PFSK-1 (cell line): ENCODE results near the gene AKAP9.

Experiments
- FOXP2 ChIP-seq: optimal IDR thresholded peaks from 2 replicates; pipeline ENCODE3; 2011; ENCODE audit warnings: borderline replicate concordance, control low read depth, inconsistent platforms; ENCODE audit not compliant: insufficient read depth; ENCODE audit errors: extremely low read length, extremely low read depth
- POLR2AphosphoS5 ChIP-seq: IDR thresholded peaks from 2 replicates; pipeline ENCODE4 v1.6.1; 2012; ENCODE audit warnings: low read depth, mild to moderate bottlenecking, control low read depth, low read length, moderate library complexity
- SIN3A ChIP-seq: IDR thresholded peaks from 2 replicates; pipeline ENCODE4 v1.6.1; 2012; ENCODE audit warnings: mild to moderate bottlenecking, low read length, moderate library complexity, borderline replicate concordance; ENCODE audit not compliant: insufficient read depth
- TAF1 ChIP-seq: IDR thresholded peaks from 2 replicates; pipeline ENCODE4 v1.6.1; 2012; ENCODE audit warnings: low read length, control low read depth, borderline replicate concordance; ENCODE audit not compliant: insufficient read depth
- TF ChIP-seq, protein P1 (sequence below), 2 experiments: IDR thresholded peaks; 2 replicates each; pipeline versions ENCODE4 v1.6.1 to v1.8.0; 2011 to 2012; ENCODE audit warnings: low read depth in 2 of 2, low read length in 2 of 2, control low read depth in 1 of 2, inconsistent platforms in 1 of 2, mild to moderate bottlenecking in 1 of 2, moderate library complexity in 1 of 2; ENCODE audit not compliant: insufficient read depth in 1 of 2

AKAP9 gene

DNA sequence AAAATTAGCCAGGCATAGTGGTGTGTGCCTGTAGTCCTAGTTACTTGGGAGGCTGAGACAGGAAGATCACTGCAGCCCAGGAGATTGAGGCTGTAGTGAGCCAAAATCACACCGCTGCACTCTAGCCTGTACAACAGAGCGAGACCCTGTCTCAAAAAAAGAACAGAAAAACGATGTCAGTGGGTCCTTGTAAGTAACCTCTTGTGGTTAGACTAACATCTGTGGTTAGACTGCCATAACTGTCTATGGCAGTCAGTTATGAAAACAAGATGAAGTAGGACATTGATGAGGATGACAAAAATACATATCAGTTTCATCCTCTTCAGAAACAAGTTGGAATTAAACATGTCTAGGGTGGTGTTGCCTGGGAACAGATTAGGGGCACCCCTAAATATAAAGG, 53.3 kb downstream of the AKAP9 start:
- TF ChIP-seq SIN3A (no peak), TAF1 (no peak), POLR2AphosphoS5 (no peak), FOXP2 (no peak)
- TF ChIP-seq, protein P1, sequence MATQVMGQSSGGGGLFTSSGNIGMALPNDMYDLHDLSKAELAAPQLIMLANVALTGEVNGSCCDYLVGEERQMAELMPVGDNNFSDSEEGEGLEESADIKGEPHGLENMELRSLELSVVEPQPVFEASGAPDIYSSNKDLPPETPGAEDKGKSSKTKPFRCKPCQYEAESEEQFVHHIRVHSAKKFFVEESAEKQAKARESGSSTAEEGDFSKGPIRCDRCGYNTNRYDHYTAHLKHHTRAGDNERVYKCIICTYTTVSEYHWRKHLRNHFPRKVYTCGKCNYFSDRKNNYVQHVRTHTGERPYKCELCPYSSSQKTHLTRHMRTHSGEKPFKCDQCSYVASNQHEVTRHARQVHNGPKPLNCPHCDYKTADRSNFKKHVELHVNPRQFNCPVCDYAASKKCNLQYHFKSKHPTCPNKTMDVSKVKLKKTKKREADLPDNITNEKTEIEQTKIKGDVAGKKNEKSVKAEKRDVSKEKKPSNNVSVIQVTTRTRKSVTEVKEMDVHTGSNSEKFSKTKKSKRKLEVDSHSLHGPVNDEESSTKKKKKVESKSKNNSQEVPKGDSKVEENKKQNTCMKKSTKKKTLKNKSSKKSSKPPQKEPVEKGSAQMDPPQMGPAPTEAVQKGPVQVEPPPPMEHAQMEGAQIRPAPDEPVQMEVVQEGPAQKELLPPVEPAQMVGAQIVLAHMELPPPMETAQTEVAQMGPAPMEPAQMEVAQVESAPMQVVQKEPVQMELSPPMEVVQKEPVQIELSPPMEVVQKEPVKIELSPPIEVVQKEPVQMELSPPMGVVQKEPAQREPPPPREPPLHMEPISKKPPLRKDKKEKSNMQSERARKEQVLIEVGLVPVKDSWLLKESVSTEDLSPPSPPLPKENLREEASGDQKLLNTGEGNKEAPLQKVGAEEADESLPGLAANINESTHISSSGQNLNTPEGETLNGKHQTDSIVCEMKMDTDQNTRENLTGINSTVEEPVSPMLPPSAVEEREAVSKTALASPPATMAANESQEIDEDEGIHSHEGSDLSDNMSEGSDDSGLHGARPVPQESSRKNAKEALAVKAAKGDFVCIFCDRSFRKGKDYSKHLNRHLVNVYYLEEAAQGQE (IDR thresholded peaks at IDR 0.05; ENCODE audit: insufficient read depth in 1 of 2, low read depth in 2 of 2, low read length in 2 of 2) = no peak

DNA sequence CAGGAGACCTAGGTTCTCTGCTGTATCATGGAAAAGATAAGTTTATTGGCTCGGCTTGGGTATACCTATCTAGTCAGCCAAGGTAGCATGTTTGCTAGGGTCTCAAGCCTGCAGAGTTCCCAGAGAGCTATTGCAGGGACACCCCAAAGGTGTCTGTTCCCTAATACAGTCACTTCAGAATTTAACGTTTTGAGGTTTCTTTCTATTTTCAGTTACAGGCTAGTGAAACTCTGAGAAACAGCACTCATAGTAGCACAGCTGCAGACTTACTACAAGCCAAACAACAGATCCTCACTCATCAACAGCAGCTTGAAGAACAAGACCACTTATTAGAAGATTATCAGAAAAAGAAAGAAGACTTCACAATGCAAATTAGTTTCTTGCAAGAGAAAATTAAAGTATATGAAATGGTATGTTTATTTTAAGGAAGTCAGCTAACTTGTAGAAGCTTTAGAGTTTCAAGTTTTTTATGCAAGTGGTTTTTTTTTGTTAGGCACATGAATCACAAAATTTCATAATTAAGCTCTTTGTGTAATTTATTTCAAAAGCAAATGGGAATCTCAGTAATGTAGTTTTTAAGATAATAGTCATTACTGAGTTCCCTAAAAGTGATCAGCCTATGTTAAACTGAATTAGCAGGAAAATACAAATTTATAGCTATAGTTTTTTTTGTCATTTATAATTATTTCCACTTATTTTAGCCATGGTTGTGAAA, 54.9 kb downstream of the AKAP9 start:
- TF ChIP-seq TAF1 (no peak), POLR2AphosphoS5 (no peak), SIN3A (no peak), FOXP2 (no peak)
- TF ChIP-seq, protein P1 (IDR thresholded peaks at IDR 0.05; ENCODE audit: insufficient read depth in 1 of 2, low read depth in 2 of 2, low read length in 2 of 2) = no peak

DNA sequence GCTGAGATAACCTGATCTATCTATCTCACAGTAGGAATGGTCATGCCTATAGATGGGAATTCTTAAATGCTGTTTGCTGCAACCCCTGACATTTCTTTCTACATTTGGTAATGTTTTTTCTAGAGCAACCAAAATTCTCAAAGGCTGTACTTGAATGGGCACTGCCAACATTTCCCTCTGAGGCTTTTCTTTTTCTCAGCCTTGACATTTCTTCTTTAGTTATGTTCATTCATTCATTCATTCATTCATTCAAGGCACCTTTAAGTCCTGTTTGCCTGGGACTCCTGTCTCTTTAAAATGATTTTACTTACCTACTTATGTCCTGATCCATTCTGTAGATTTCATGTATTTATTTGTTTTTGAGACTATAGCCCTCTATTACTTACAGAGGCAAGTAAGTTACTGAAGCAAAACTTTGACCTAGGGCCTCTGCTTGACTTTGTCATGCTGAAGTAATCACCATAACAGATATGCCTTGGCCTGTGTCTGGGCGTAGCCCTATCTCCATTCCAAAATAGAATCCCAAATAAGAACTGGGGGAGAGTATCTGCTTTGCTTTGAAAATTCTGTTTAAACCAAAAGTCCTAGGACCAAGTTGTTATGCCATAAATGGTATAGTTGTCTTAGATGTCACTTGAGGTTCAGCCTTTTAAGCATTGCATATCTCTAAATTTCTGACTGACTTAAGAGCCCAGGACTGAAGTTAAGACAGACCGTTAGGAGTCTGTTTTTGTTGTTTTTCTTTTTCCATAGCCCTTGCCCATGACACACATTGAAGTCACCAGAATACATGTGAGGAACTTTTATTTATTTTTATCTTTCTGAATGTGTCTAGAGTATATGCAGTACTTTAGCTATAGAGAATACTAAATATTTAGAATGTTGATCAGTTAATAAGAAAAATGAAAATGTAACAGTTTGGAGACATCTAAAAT, 59.2 kb downstream of the AKAP9 start:
- TF ChIP-seq FOXP2 (no peak), POLR2AphosphoS5 (no peak), SIN3A (no peak), TAF1 (no peak)
- TF ChIP-seq, protein P1 (IDR thresholded peaks at IDR 0.05; ENCODE audit: insufficient read depth in 1 of 2, low read depth in 2 of 2, low read length in 2 of 2) = no peak

DNA sequence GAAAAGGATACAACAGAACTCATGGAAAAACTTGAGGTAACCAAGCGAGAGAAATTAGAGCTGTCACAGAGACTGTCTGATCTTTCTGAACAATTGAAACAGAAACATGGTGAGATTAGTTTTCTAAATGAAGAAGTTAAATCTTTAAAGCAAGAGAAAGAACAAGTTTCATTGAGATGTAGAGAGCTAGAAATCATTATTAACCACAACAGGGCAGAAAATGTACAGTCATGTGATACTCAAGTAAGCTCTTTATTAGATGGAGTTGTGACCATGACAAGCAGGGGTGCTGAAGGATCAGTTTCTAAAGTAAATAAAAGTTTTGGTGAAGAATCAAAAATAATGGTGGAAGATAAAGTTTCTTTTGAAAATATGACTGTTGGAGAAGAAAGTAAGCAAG, 62.1 kb downstream of the AKAP9 start:
- TF ChIP-seq, protein P1 (IDR thresholded peaks at IDR 0.05; ENCODE audit: insufficient read depth in 1 of 2, low read depth in 2 of 2, low read length in 2 of 2) = no peak
